Measurements from ENCODE around the gene CCNG2.

GRCh38 chr4:77141964-77142645 is 14.9 kb upstream of the CCNG2 start:
- TF ChIP-seq, protein P1, sequence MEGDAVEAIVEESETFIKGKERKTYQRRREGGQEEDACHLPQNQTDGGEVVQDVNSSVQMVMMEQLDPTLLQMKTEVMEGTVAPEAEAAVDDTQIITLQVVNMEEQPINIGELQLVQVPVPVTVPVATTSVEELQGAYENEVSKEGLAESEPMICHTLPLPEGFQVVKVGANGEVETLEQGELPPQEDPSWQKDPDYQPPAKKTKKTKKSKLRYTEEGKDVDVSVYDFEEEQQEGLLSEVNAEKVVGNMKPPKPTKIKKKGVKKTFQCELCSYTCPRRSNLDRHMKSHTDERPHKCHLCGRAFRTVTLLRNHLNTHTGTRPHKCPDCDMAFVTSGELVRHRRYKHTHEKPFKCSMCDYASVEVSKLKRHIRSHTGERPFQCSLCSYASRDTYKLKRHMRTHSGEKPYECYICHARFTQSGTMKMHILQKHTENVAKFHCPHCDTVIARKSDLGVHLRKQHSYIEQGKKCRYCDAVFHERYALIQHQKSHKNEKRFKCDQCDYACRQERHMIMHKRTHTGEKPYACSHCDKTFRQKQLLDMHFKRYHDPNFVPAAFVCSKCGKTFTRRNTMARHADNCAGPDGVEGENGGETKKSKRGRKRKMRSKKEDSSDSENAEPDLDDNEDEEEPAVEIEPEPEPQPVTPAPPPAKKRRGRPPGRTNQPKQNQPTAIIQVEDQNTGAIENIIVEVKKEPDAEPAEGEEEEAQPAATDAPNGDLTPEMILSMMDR (IDR thresholded peaks at IDR 0.05; ENCODE audit: low read depth, low read length, missing input control), result no peak
- TF ChIP-seq FOXA1 (IDR thresholded peaks at IDR 0.05), result no peak
- no peak for TF ChIP-seq MAX (IDR thresholded peaks at IDR 0.05)
- TF ChIP-seq JUND (IDR thresholded peaks at IDR 0.05), result no peak
